H9 (cell line): ENCODE data around the gene VTN. TPM values are rescaled to one million over a fixed set of nuclear protein-coding genes. Genes with fewer than 3 reads are reported as not detected.

Experiments used
- DNase-seq: peaks from one replicate; pipeline ENCODE4 v3.0.0-alpha.2; 2017
- H2AFZ ChIP-seq: one replicate; pipeline ENCODE4 v1.6.1; 2013; ENCODE audit warnings: mild to moderate bottlenecking, low read length, control low read depth, moderate library complexity
- H2AK5ac ChIP-seq: 2 replicates; pipeline ENCODE4 v1.6.1; 2013; ENCODE audit warnings: low read length, control low read depth, mixed read lengths; ENCODE audit not compliant: insufficient read length
- H2BK120ac ChIP-seq: one replicate; pipeline ENCODE4 v1.6.1; 2013; ENCODE audit warnings: low read depth, mild to moderate bottlenecking, low read length, control low read depth, inconsistent platforms; ENCODE audit not compliant: poor library complexity, severe bottlenecking
- H2BK12ac ChIP-seq: 2 replicates; pipeline ENCODE4 v1.6.1; 2013; ENCODE audit warnings: low read length, control low read depth, mixed read lengths, low read depth; ENCODE audit not compliant: insufficient read length
- H2BK15ac ChIP-seq: 2 replicates; pipeline ENCODE4 v1.6.1; 2013; ENCODE audit warnings: low read depth, low read length, control low read depth
- H2BK20ac ChIP-seq: one replicate; pipeline ENCODE4 v1.6.1; 2013; ENCODE audit warnings: low read depth, mild to moderate bottlenecking, low read length, control low read depth, inconsistent platforms; ENCODE audit not compliant: poor library complexity, severe bottlenecking
- H2BK5ac ChIP-seq: 2 replicates; pipeline ENCODE4 v1.6.1; 2013; ENCODE audit warnings: low read length, control low read depth, mixed read lengths; ENCODE audit not compliant: insufficient read length
- H3K14ac ChIP-seq: 2 replicates; pipeline ENCODE4 v1.6.1; 2013; ENCODE audit warnings: low read length, control low read depth; ENCODE audit not compliant: insufficient read depth
- H3K18ac ChIP-seq: 2 replicates; pipeline ENCODE4 v1.6.1; 2013; ENCODE audit warnings: low read depth, mild to moderate bottlenecking, mixed read lengths, low read length, control low read depth; ENCODE audit not compliant: insufficient read length
- H3K23ac ChIP-seq: 2 replicates; pipeline ENCODE4 v1.6.1; 2013; ENCODE audit warnings: low read length, control low read depth, mixed read lengths, low read depth; ENCODE audit not compliant: insufficient read length
- H3K23me2 ChIP-seq: 2 replicates; pipeline ENCODE4 v1.6.1; 2013; ENCODE audit warnings: low read depth, mild to moderate bottlenecking, mixed read lengths, low read length, control low read depth; ENCODE audit not compliant: insufficient read length, poor library complexity, severe bottlenecking
- H3K27ac ChIP-seq: 2 replicates; pipeline ENCODE4 v1.5.1; 2013; ENCODE audit warnings: low read length, control low read depth, mixed read lengths, low read depth; ENCODE audit not compliant: insufficient read length
- H3K27me3 ChIP-seq: 2 replicates; pipeline ENCODE4 v1.6.1; 2013; ENCODE audit warnings: low read length, control low read depth, inconsistent platforms; ENCODE audit not compliant: insufficient read depth
- H3K4ac ChIP-seq: 2 replicates; pipeline ENCODE4 v1.6.1; 2013; ENCODE audit warnings: low read depth, mild to moderate bottlenecking, control low read depth, inconsistent platforms, low read length, moderate library complexity
- H3K4me1 ChIP-seq: 2 replicates; pipeline ENCODE4 v1.6.1; 2013; ENCODE audit warnings: low read length, control low read depth, inconsistent platforms; ENCODE audit not compliant: insufficient read depth
- H3K4me2 ChIP-seq: 2 replicates; pipeline ENCODE4 v1.6.1; 2013; ENCODE audit warnings: low read length, control low read depth, mixed read lengths; ENCODE audit not compliant: insufficient read length, insufficient read depth
- H3K56ac ChIP-seq: 2 replicates; pipeline ENCODE4 v1.6.1; 2013; ENCODE audit warnings: low read depth, mild to moderate bottlenecking, mixed read lengths, low read length, control low read depth; ENCODE audit not compliant: insufficient read length
- H3K79me1 ChIP-seq: 2 replicates; pipeline ENCODE4 v1.6.1; 2013; ENCODE audit warnings: low read depth, mild to moderate bottlenecking, moderate library complexity, low read length, control low read depth, inconsistent platforms; ENCODE audit not compliant: insufficient read depth, poor library complexity, severe bottlenecking
- H3K79me2 ChIP-seq: 2 replicates; pipeline ENCODE4 v1.6.1; 2013; ENCODE audit warnings: low read length, control low read depth, inconsistent platforms; ENCODE audit not compliant: insufficient read depth
- H3K9ac ChIP-seq: 2 replicates; pipeline ENCODE4 v1.6.1; 2013; ENCODE audit warnings: low read length, control low read depth, mixed read lengths; ENCODE audit not compliant: insufficient read length; ENCODE audit errors: extremely low read depth
- H3K9me3 ChIP-seq: one replicate; pipeline ENCODE4 v1.6.1; 2013; ENCODE audit warnings: low read depth, low read length, inconsistent platforms; ENCODE audit not compliant: control insufficient read depth
- H3T11ph ChIP-seq: one replicate; pipeline ENCODE4 v1.6.1; 2013; ENCODE audit warnings: mild to moderate bottlenecking, low read length, control low read depth, inconsistent platforms
- H4K20me1 ChIP-seq: one replicate; pipeline ENCODE4 v1.6.1; 2013; ENCODE audit not compliant: control insufficient read depth, insufficient read length, insufficient read depth
- H4K5ac ChIP-seq: 2 replicates; pipeline ENCODE4 v1.6.1; 2013; ENCODE audit warnings: low read depth, mild to moderate bottlenecking, mixed read lengths, low read length, control low read depth; ENCODE audit not compliant: insufficient read length
- H4K8ac ChIP-seq: replicated peaks from 2 replicates; pipeline ENCODE4 v1.6.1; 2013; ENCODE audit warnings: low read length, control low read depth, mixed read lengths, low read depth; ENCODE audit not compliant: insufficient read length
- H4K91ac ChIP-seq: 2 replicates; pipeline ENCODE4 v1.6.1; 2013; ENCODE audit warnings: low read depth, mild to moderate bottlenecking, moderate library complexity, mixed read lengths, low read length, control low read depth; ENCODE audit not compliant: insufficient read length
- H3K27ac Mint-ChIP-seq, 3 experiments: 2 replicates in 2 of 3; 3 replicates in 1 of 3; pipeline ENCODE4 v1.8.0; 2020 to 2021; ENCODE audit warnings: mixed read lengths in 3 of 3, mild to moderate bottlenecking in 1 of 3, moderate library complexity in 1 of 3
- H3K27me3 Mint-ChIP-seq: 2 replicates; pipeline ENCODE4 v1.8.0; 2021; ENCODE audit warnings: low read depth, mild to moderate bottlenecking, moderate library complexity, mixed read lengths
- H3K36me3 Mint-ChIP-seq, 3 experiments: 2 replicates in 2 of 3; 3 replicates in 1 of 3; pipeline ENCODE4 v1.8.0; 2020 to 2021; ENCODE audit warnings: low read depth in 3 of 3, mixed read lengths in 3 of 3; ENCODE audit not compliant: insufficient read depth in 1 of 3
- H3K4me1 Mint-ChIP-seq, 2 experiments: 2 replicates each; pipeline ENCODE4 v1.8.0; 2020; ENCODE audit warnings: mixed read lengths in 2 of 2
- H3K4me3 Mint-ChIP-seq, 2 experiments: 2 replicates in 1 of 2; 3 replicates in 1 of 2; pipeline ENCODE4 v1.8.0; 2020 to 2021; ENCODE audit warnings: mild to moderate bottlenecking in 2 of 2, mixed read lengths in 2 of 2, moderate library complexity in 1 of 2
- H3K9me3 Mint-ChIP-seq, 2 experiments: 2 replicates in 1 of 2; 3 replicates in 1 of 2; pipeline ENCODE4 v1.8.0; 2020; ENCODE audit warnings: mild to moderate bottlenecking in 2 of 2, mixed read lengths in 2 of 2, moderate library complexity in 1 of 2
- CTCF ChIP-seq: fragments of 200-600 bp; sonication (generic); conservative IDR thresholded peaks from 3 replicates; pipeline ENCODE4 v1.8.0; 2021; ENCODE audit warnings: antibody characterized with exemption, mild to moderate bottlenecking
- WGBS: extraction: QIAGEN DNeasy Blood & Tissue Kit; methylation state at CpG from one replicate; pipeline ENCODE4 v1.1.7; 2013; ENCODE audit warnings: missing lambda C conversion rate, low lambda C conversion rate, mixed read lengths; ENCODE audit not compliant: insufficient read length; ENCODE audit errors: extremely low coverage; 5-methylcytosine and 5-hydroxymethylcytosine counted together
- total RNA-seq: library from RNA; stranded (reverse); gene quantifications from 2 replicates; pipeline ENCODE4 v1.2.1, GENCODE V29; 2021

VTN gene
- total RNA-seq, 1 experiment from 2014 or later, result not detected

- no peaks in the 10 kb centered on the region for H3K79me1 ChIP-seq
- H2BK12ac ChIP-seq, result no peak overlapping the region
- no peak overlapping the region for H4K8ac ChIP-seq
- no peak overlapping the region for H3K4me2 ChIP-seq
- no peak overlapping the region for H4K5ac ChIP-seq
- H2BK15ac ChIP-seq, result no peak overlapping the region
- no peaks in the 10 kb centered on the region for H3K23me2 ChIP-seq
- no peaks in the 10 kb centered on the region for H3K9me3 ChIP-seq
- H2BK20ac ChIP-seq, result no peak overlapping the region
- TF ChIP-seq CTCF, result no peak
- peaks cover 3% of the 10 kb centered on the region; the same call in 1 of the 2 replicates for H3K4me1 ChIP-seq
- no peaks in the 10 kb centered on the region for H3K9me3 Mint-ChIP-seq
- no peak overlapping the region for H3K4ac ChIP-seq
- H3T11ph ChIP-seq, result no peak overlapping the region
- H2AK5ac ChIP-seq, result no peak overlapping the region
- no peaks in the 10 kb centered on the region for H3K27me3 ChIP-seq
- peaks cover 50% of the 10 kb centered on the region for H3K27me3 Mint-ChIP-seq
- no CpG with 5 or more reads among the region's 3 CpGs for WGBS
- no peak overlapping the region for H3K14ac ChIP-seq
- H3K27ac Mint-ChIP-seq, result no peak overlapping the region; a peak in 1 of 7 replicates
- DNase-seq, result no peak
- peaks cover 1 to 9% (median 5%) of the 10 kb centered on the region in 3 experiments; a peak in 4 of 7 replicates for H3K36me3 Mint-ChIP-seq
- H2BK5ac ChIP-seq, result no peak overlapping the region
- peaks cover 10 to 22% of the 10 kb centered on the region in 2 experiments for H3K4me1 Mint-ChIP-seq
- H3K56ac ChIP-seq, result no peak overlapping the region
- no peak overlapping the region for H2BK120ac ChIP-seq
- H3K79me2 ChIP-seq, result no peaks in the 10 kb centered on the region
- H4K91ac ChIP-seq, result no peak overlapping the region
- H2AFZ ChIP-seq, result no peak overlapping the region
- no peaks in the 10 kb centered on the region for H4K20me1 ChIP-seq
- H3K4me3 Mint-ChIP-seq, result no peak overlapping the region
- H3K18ac ChIP-seq, result no peak overlapping the region
- no peak overlapping the region for H3K9ac ChIP-seq
- no peak overlapping the region for H3K27ac ChIP-seq
- no peak overlapping the region for H3K23ac ChIP-seq
Observed at GRCh38 chr17:28397275-28397674, 27.2 kb upstream of the VTN start.
